Measurements from ENCODE around the gene PNLIPRP2.

Gene PNLIPRP2

DNA sequence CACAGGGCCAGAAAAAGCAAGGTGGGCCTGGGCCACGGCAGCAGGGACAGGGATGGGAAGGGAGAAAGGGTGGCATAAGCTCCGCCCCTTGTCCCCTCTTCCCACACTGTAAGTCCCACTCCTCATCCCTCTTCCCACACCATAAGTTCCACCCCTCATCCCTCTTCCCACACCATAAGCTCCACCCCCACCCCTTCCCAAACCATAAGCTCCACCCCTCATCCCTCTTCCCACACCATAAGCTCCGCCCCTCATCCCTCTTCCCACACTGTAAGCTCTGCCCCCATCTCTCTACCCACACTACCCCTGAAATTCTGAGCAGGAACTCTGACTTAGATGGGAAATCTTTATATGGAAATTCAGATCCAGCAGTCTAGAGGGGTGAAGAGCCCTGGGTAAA is 65.9 kb downstream of the PNLIPRP2 start:
- DNase-seq, result no peak

DNA sequence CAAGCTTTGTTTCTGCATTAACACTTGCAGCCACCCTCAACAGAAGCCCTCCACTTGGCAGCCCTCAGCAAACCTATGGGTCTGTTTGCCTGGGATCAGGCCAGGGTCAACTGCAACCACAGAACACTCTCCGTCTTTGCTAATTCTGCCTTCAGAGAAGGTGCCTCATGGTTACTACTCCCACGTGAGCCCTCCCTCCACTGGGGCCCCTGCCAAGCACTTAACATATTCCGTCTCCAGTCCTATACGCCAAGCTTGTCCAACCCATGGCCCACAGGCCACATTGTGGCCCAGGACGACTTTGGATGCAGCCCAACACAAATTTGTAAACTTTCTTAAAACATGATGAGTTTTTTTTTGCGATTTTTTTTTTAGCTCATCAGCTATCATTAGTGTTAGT is 66.9 kb downstream of the PNLIPRP2 start:
- no peak for DNase-seq

GRCh38 chr10:116688241-116688711 is 67.5 kb downstream of the PNLIPRP2 start:
- no peak for DNase-seq

GRCh38 chr10:116688741-116689495 is 68.2 kb downstream of the PNLIPRP2 start:
- no peak for DNase-seq

GRCh38 chr10:116689744-116690143 is 69.0 kb downstream of the PNLIPRP2 start:
- DNase-seq, result no peak

- peak in 1 of 2 donors; percentile 36 for DNase-seq
Measured at GRCh38 chr10:116690356-116691322, 69.9 kb downstream of the PNLIPRP2 start.

GRCh38 chr10:116691635-116692034 is 70.9 kb downstream of the PNLIPRP2 start:
- DNase-seq, result peak in 1 of 2 donors; percentile 17

GRCh38 chr10:116692225-116692624 is 71.5 kb downstream of the PNLIPRP2 start:
- DNase-seq, result no peak

GRCh38 chr10:116694243-116694926 is 73.6 kb downstream of the PNLIPRP2 start:
- no peak for DNase-seq
